A673 (cell line): ENCODE measurements around the gene ADGRA1.
"Not testable (repeated sequence)": the region's sequence is repeated elsewhere in the genome, so short reads cannot be mapped to it uniquely, and the experiment has no call there.

Experiments used
- CTCF ChIP-seq: fragments of 300-800, 200-600 bp; sonication (generic); conservative IDR thresholded peaks from 2 replicates; pipeline ENCODE4 v1.5.1; 2017; ENCODE audit warnings: low read depth, mild to moderate bottlenecking, antibody characterized with exemption, low read length, moderate library complexity, mixed read lengths
- EZH2 ChIP-seq: fragments of 200-600 bp; sonication (generic); IDR thresholded peaks from 2 replicates; pipeline ENCODE4 v1.6.1; 2017; ENCODE audit warnings: borderline replicate concordance, low read depth, mild to moderate bottlenecking, mixed read lengths, antibody characterized with exemption, low read length; ENCODE audit not compliant: poor library complexity, severe bottlenecking

- not testable (repeated sequence) for TF ChIP-seq CTCF, EZH2
Measured at GRCh38 chr10:133151071-133151470, 63.3 kb downstream of the ADGRA1 start.
